GM12878 (cell line): ENCODE results near the gene SLC39A8. TPM values are rescaled to one million over a fixed set of nuclear protein-coding genes. Genes with fewer than 3 reads are reported as not detected.

Source experiments
- ATAC-seq: fragments of 200-7000 bp; cut with Tn5 transposase; 3 replicates; pipeline ENCODE4 v1.9.1; 2020; ENCODE audit warnings: mild to moderate bottlenecking, moderate library complexity
- BruUV-seq: library from RNA; stranded (reverse); fragments of 400-500 nt; replicated peaks from 2 replicates; lab custom pipeline; 2021; lab: Mats Ljungman, UMichigan
- CTCF ChIA-PET: fragments of 300-600 bp; sonication (Branson Sonifier 250); formaldehyde crosslinking; extraction: SDS; loops from one replicate; lab custom pipeline; 2021; ENCODE audit warnings: inconsistent platforms; lab: Yijun Ruan, JAX
- POLR2A ChIA-PET: fragments of 350-600 bp; formaldehyde crosslinking; extraction: SDS; loops from one replicate; lab custom pipeline; 2021; ENCODE audit warnings: inconsistent platforms; lab: Charles Lee
- RAD21 ChIA-PET: fragments of 300-600 bp; sonication (Branson Sonifier 250); formaldehyde crosslinking; loops from one replicate; lab custom pipeline; 2023; ENCODE audit warnings: antibody characterized with exemption; ENCODE audit not compliant: unreplicated experiment; lab: Charles Lee
- SMC1A ChIA-PET: fragments of 300-600 bp; sonication (Branson Sonifier 250); formaldehyde crosslinking; loops from one replicate; lab custom pipeline; 2023; ENCODE audit not compliant: unreplicated experiment, uncharacterized antibody; lab: Charles Lee
- DNase-seq: peaks from one replicate; pipeline ENCODE4 v3.0.0-alpha.2; 2011; ENCODE audit warnings: low read depth, low spot score
- FAIRE-seq: peaks from 3 replicates; lab custom pipeline; 2011; peaks lifted over from hg19 to GRCh38; lab: Jason Lieb, UNC
- H2AFZ ChIP-seq: 2 replicates; pipeline ENCODE4 v1.6.0; 2011; ENCODE audit warnings: low read depth, low read length, control low read depth; ENCODE audit not compliant: control insufficient read depth
- H3K27ac ChIP-seq: 2 replicates; pipeline ENCODE4 v1.5.1; 2011; ENCODE audit warnings: control low read depth; ENCODE audit not compliant: control insufficient read depth, insufficient read depth
- H3K27me3 ChIP-seq, 2 experiments: replicated peaks in 1 of 2; 2 replicates each; pipeline versions ENCODE4 v1.6.0 to v1.6.1; 2011; ENCODE audit warnings: low read length in 1 of 2; ENCODE audit not compliant: control insufficient read depth in 2 of 2, insufficient read depth in 2 of 2
- H3K36me3 ChIP-seq, 2 experiments: 2 replicates each; pipeline ENCODE4 v1.5.1; 2011; ENCODE audit warnings: low read length in 1 of 2; ENCODE audit not compliant: control insufficient read depth in 2 of 2, insufficient read depth in 2 of 2
- H3K4me1 ChIP-seq: 2 replicates; pipeline ENCODE4 v1.6.1; 2011; ENCODE audit warnings: mild to moderate bottlenecking, low read length, moderate library complexity, mixed read lengths; ENCODE audit not compliant: control insufficient read depth, insufficient read depth
- H3K4me2 ChIP-seq: 2 replicates; pipeline ENCODE4 v1.6.0; 2011; ENCODE audit warnings: control low read depth; ENCODE audit not compliant: control insufficient read depth, insufficient read depth
- H3K4me3 ChIP-seq: fragments of 200-600 bp; sonication (generic); 2 replicates; pipeline ENCODE4 v1.5.1; 2016
- H3K79me2 ChIP-seq: 2 replicates; pipeline ENCODE4 v1.6.0; 2011; ENCODE audit warnings: low read length; ENCODE audit not compliant: control insufficient read depth, insufficient read depth
- H3K9ac ChIP-seq: 2 replicates; pipeline ENCODE4 v1.8.0; 2011; ENCODE audit warnings: low read length, control low read depth, mixed read lengths; ENCODE audit not compliant: control insufficient read depth, insufficient read depth
- H3K9me3 ChIP-seq: replicated peaks from 3 replicates; pipeline ENCODE4 v1.5.1; 2011; ENCODE audit warnings: mild to moderate bottlenecking, low read length; ENCODE audit not compliant: control insufficient read depth, insufficient read depth
- H4K20me1 ChIP-seq: 2 replicates; pipeline ENCODE4 v1.6.0; 2011; ENCODE audit not compliant: control insufficient read depth, insufficient read depth
- CBFB ChIP-seq: IDR thresholded peaks from 2 replicates; pipeline ENCODE4 v1.6.1; 2016; ENCODE audit warnings: antibody characterized with exemption, low read depth
- FOXK2 ChIP-seq: fragments of 450-650 bp; IDR thresholded peaks from 2 replicates; pipeline ENCODE4 v1.6.1; 2017; ENCODE audit warnings: mild to moderate bottlenecking, moderate library complexity
- HCFC1 ChIP-seq: fragments of 150-350 bp; IDR thresholded peaks from 2 replicates; pipeline ENCODE4 v1.6.1; 2014; ENCODE audit warnings: low read length
- MLLT1 ChIP-seq: fragments of 450-650 bp; IDR thresholded peaks from 2 replicates; pipeline ENCODE4 v1.6.1; 2016; ENCODE audit warnings: mild to moderate bottlenecking
- REST ChIP-seq: IDR thresholded peaks from 2 replicates; pipeline ENCODE4 v1.6.1; 2012; ENCODE audit warnings: mild to moderate bottlenecking, low read depth, low read length
- SIN3A ChIP-seq: IDR thresholded peaks from 2 replicates; pipeline ENCODE4 v1.6.1; 2012; ENCODE audit warnings: low read depth, low read length, improper control_type of control experiment
- SMC3 ChIP-seq: IDR thresholded peaks from 2 replicates; pipeline ENCODE4 v1.6.1; 2011; ENCODE audit warnings: low read length, improper control_type of control experiment, borderline replicate concordance
- ZNF207 ChIP-seq: fragments of 450-650 bp; IDR thresholded peaks from 2 replicates; pipeline ENCODE4 v1.6.1; 2014; ENCODE audit warnings: antibody characterized with exemption, mild to moderate bottlenecking, borderline replicate concordance
- ZNF384 ChIP-seq: IDR thresholded peaks from 2 replicates; pipeline ENCODE4 v1.6.1; 2012; ENCODE audit warnings: low read depth, mild to moderate bottlenecking, low read length, improper control_type of control experiment, borderline replicate concordance
- WGBS: methylation state at CpG from one replicate; pipeline ENCODE4 v1.1.6; 2016; ENCODE audit warnings: low lambda C conversion rate; ENCODE audit not compliant: insufficient replicate concordance, insufficient coverage; ENCODE audit errors: missing lambda C conversion rate; 5-methylcytosine and 5-hydroxymethylcytosine counted together
- in situ Hi-C: fragments of 300-500 bp; cut with MboI; formaldehyde crosslinking; loops from 9 replicates; pipeline ENCODE4 v1.14.3; 2018; ENCODE audit warnings: mixed read lengths
- intact Hi-C: fragments of 100-400 bp; cut with micrococcal nuclease; formaldehyde crosslinking; loops from one replicate; pipeline ENCODE4 v1.14.2; 2022; ENCODE audit not compliant: unreplicated experiment
- polyA plus RNA-seq, 11 experiments: library from polyadenylated mRNA; depleted of rRNA in 4 of 11; unstranded in 6 of 11; stranded (reverse) in 5 of 11; fragments of >200 nt; fragmentation: Nextera tagmentation in 4 of 11; fragmentation: Illumina TruSeq in 1 of 11; extraction: Ambion mirVana in 4 of 11; extraction: Trizol in 1 of 11; gene quantifications; 1 replicate in 1 of 11; 2 replicates in 10 of 11; pipeline versions ENCODE4 v1.2.1 to v1.2.3, GENCODE V29; 2011 to 2016; ENCODE audit warnings: inconsistent platforms in 2 of 11, missing spikeins in 2 of 11, low read depth in 1 of 11
- total RNA-seq, 4 experiments: library from RNA; depleted of rRNA in 3 of 4; stranded (reverse); fragments of >200 nt in 3 of 4; fragmentation: Illumina TruSeq in 1 of 4; extraction: Trizol in 1 of 4; gene quantifications; 2 replicates each; pipeline versions ENCODE4 v1.2.1 to v1.2.3, GENCODE V29; 2013 to 2021
- TF ChIP-seq, protein P1 (sequence below): IDR thresholded peaks from 2 replicates; pipeline ENCODE4 v1.6.1; 2011; ENCODE audit warnings: borderline replicate concordance, low read depth, mild to moderate bottlenecking, moderate library complexity, mixed read lengths, low read length; ENCODE audit not compliant: insufficient read depth; ENCODE audit errors: extremely low read length
- TF ChIP-seq, protein P2 (sequence below): fragments of 450-650 bp; IDR thresholded peaks from 2 replicates; pipeline ENCODE4 v1.6.1; 2018; ENCODE audit warnings: mild to moderate bottlenecking, low read depth, moderate library complexity; ENCODE audit not compliant: partially characterized antibody

The SLC39A8 gene
- total and polyA plus RNA-seq, 10 of the 15 experiments (the other 5 are each of a cell fraction or from before 2014, with no cell fraction given): 7.9 to 47.8 (median 32.8) TPM

GRCh38 chr4:102311912-102312311 lies 33.4 kb downstream of the SLC39A8 start:
- in situ Hi-C loops (no loop called here), intact Hi-C loops (no loop called here)
- TF ChIP-seq FOXK2: no peak
- TF ChIP-seq SIN3A: no peak
- no peak for TF ChIP-seq HCFC1
- no peak for TF ChIP-seq ZNF384
- TF ChIP-seq REST: no peak
- TF ChIP-seq CBFB: no peak
- TF ChIP-seq, protein P1, sequence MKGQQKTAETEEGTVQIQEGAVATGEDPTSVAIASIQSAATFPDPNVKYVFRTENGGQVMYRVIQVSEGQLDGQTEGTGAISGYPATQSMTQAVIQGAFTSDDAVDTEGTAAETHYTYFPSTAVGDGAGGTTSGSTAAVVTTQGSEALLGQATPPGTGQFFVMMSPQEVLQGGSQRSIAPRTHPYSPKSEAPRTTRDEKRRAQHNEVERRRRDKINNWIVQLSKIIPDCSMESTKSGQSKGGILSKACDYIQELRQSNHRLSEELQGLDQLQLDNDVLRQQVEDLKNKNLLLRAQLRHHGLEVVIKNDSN: no peak
- TF ChIP-seq ZNF207: no peak
- TF ChIP-seq SMC3: no peak
- TF ChIP-seq MLLT1: no peak
- TF ChIP-seq, protein P2, sequence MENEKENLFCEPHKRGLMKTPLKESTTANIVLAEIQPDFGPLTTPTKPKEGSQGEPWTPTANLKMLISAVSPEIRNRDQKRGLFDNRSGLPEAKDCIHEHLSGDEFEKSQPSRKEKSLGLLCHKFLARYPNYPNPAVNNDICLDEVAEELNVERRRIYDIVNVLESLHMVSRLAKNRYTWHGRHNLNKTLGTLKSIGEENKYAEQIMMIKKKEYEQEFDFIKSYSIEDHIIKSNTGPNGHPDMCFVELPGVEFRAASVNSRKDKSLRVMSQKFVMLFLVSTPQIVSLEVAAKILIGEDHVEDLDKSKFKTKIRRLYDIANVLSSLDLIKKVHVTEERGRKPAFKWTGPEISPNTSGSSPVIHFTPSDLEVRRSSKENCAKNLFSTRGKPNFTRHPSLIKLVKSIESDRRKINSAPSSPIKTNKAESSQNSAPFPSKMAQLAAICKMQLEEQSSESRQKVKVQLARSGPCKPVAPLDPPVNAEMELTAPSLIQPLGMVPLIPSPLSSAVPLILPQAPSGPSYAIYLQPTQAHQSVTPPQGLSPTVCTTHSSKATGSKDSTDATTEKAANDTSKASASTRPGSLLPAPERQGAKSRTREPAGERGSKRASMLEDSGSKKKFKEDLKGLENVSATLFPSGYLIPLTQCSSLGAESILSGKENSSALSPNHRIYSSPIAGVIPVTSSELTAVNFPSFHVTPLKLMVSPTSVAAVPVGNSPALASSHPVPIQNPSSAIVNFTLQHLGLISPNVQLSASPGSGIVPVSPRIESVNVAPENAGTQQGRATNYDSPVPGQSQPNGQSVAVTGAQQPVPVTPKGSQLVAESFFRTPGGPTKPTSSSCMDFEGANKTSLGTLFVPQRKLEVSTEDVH: no peak
- Histone ChIP-seq H3K9me3 (peaks cover 4% of the 10 kb centered on the region; the same call in 2 of the 3 replicates), H3K27ac (no peak overlapping the region), H3K4me3 (no peak overlapping the region), H3K9ac (no peak overlapping the region), H3K79me2 (peaks cover 2% of the 10 kb centered on the region; the same call in 1 of the 2 replicates), H3K4me2 (no peak overlapping the region), H3K27me3 (no peaks in the 10 kb centered on the region), H3K36me3 (peaks cover 0 to 1% of the 10 kb centered on the region in 2 experiments; a peak in 3 of 4 replicates), H2AFZ (no peak overlapping the region), H3K4me1 (no peaks in the 10 kb centered on the region), H4K20me1 (no peaks in the 10 kb centered on the region)
- ChIA-PET POLR2A (no interaction called here), CTCF (interaction anchor here (1.3 kb wide), 1 partner anchor 113 kb away, joined by 3 read pairs; no protein-coding TSS in a partner anchor), RAD21 (no interaction called here), SMC1A (interaction anchor here (1.3 to 2.9 kb wide), 3 partner anchors 10 to 29 kb away, joined by 3 to 12 read pairs (median 7); no protein-coding TSS in a partner anchor)
- BruUV-seq: no TSS peak
- DNase-seq (no peak), ATAC-seq (no peak), FAIRE-seq (no peak)
- 49% methylated on average over 2 of the region's 2 CpGs for WGBS
